DOHH2 (cell line): ENCODE results near the gene CRTC3.

Experiments used
- H3F3A ChIP-seq: fragments of 200-600 bp; sonication (generic), shearing (Covaris generic); 2 replicates; pipeline ENCODE4 v1.6.0; 2016; ENCODE audit warnings: antibody characterized with exemption, mild to moderate bottlenecking; ENCODE audit not compliant: control insufficient read depth, insufficient read depth
- H3K27ac ChIP-seq: fragments of 200-600 bp; sonication (generic); 2 replicates; pipeline ENCODE4 v1.5.1; 2014; ENCODE audit warnings: low read depth, mild to moderate bottlenecking, low read length, moderate library complexity
- H3K27me3 ChIP-seq: fragments of 200-600 bp; sonication (generic); 2 replicates; pipeline ENCODE4 v1.6.1; 2014; ENCODE audit warnings: mild to moderate bottlenecking, low read length, mixed read lengths; ENCODE audit not compliant: control insufficient read depth
- H3K36me3 ChIP-seq: fragments of 200-600 bp; sonication (generic); 2 replicates; pipeline ENCODE4 v1.6.1; 2014; ENCODE audit warnings: mild to moderate bottlenecking, low read length, moderate library complexity, mixed read lengths; ENCODE audit not compliant: control insufficient read depth
- H3K4me1 ChIP-seq: fragments of 200-600 bp; sonication (generic); 2 replicates; pipeline ENCODE4 v1.6.1; 2014; ENCODE audit warnings: mild to moderate bottlenecking, low read length, mixed read lengths; ENCODE audit not compliant: control insufficient read depth
- H3K4me2 ChIP-seq: fragments of 200-600 bp; sonication (generic); 2 replicates; pipeline ENCODE4 v1.6.0; 2014; ENCODE audit warnings: mild to moderate bottlenecking, low read length, moderate library complexity
- H3K4me3 ChIP-seq: fragments of 200-600 bp; sonication (generic); 2 replicates; pipeline ENCODE4 v1.5.1; 2014; ENCODE audit warnings: mild to moderate bottlenecking, low read length, mixed read lengths
- H3K79me2 ChIP-seq: fragments of 200-600 bp; sonication (generic); 2 replicates; pipeline ENCODE4 v1.6.1; 2014; ENCODE audit warnings: mild to moderate bottlenecking, low read length, mixed read lengths; ENCODE audit not compliant: control insufficient read depth
- H3K9me2 ChIP-seq: fragments of 200-600 bp; sonication (generic); replicated peaks from 2 replicates; pipeline ENCODE4 v1.6.1; 2014; ENCODE audit warnings: mild to moderate bottlenecking, low read length, mixed read lengths; ENCODE audit not compliant: control insufficient read depth
- H3K9me3 ChIP-seq: fragments of 200-600 bp; sonication (generic); 2 replicates; pipeline ENCODE4 v1.6.1; 2014; ENCODE audit warnings: antibody characterized with exemption, low read length, mixed read lengths; ENCODE audit not compliant: control insufficient read depth, insufficient read depth
- H4K20me1 ChIP-seq: fragments of 200-600 bp; sonication (generic); 2 replicates; pipeline ENCODE4 v1.6.0; 2014; ENCODE audit warnings: low read depth, mild to moderate bottlenecking, antibody characterized with exemption, low read length, moderate library complexity; ENCODE audit not compliant: control insufficient read depth, insufficient read depth
- EZH2phosphoT487 ChIP-seq: fragments of 200-600 bp; sonication (generic); IDR thresholded peaks from 2 replicates; pipeline ENCODE4 v1.6.1; 2017; ENCODE audit warnings: borderline replicate concordance, mild to moderate bottlenecking, antibody characterized with exemption, low read length, moderate library complexity, mixed read lengths
- TF ChIP-seq, protein P1 (sequence below): fragments of 200-600 bp; sonication (generic); IDR thresholded peaks from one replicate; pipeline ENCODE4 v1.5.1; 2014; ENCODE audit warnings: antibody characterized with exemption, mild to moderate bottlenecking, low read depth, low read length; ENCODE audit not compliant: poor library complexity, severe bottlenecking

Gene CRTC3

DNA sequence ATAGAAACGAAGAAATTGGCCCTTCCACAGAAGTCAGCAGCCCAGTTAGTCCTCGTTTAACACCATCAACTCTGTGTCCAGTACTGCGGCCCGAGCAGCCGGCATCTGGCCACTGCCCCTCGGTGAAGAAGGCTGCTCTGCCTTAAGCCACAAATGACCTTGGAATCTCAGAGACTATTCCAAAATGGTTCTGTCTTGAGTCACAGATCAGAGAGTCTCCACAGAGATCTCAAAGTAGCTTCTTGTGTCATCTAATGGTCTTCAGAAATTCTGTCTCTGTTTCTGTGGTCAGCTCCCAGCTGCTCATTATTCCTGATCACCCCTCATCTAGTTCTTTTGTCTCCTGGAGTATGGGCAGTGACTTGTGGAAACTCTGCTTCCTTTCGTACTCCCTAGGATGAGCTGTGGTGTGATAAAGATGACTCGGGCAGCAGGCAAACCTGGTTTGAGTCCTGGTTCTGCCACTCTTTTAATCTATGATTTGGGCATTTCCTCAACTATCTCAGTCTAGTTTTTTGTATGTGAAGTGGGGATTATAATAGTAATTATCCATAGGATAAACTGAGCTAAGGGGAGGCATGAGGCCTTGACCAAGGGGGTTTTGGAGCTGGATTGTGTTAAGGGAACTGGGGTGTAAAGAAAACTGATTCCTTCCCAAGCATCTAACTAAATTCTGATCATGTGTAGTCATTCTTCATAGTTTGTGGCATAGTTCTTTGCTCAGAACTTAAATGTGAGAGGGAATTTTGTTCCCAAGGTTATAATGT, 22.6 kb downstream of the CRTC3 start:
- no peak overlapping the region for H3K27ac ChIP-seq
- no peak overlapping the region for H3K4me3 ChIP-seq
- no peak overlapping the region for H3K4me2 ChIP-seq
- no peaks in the 10 kb centered on the region for H3K9me3 ChIP-seq
- no peak for TF ChIP-seq EZH2phosphoT487
- H3K27me3 ChIP-seq, result no peaks in the 10 kb centered on the region
- peaks cover 24% of the 10 kb centered on the region for H3K4me1 ChIP-seq
- peaks cover 3% of the 10 kb centered on the region for H3K36me3 ChIP-seq
- H3F3A ChIP-seq, result peaks cover 10% of the 10 kb centered on the region
- no peaks in the 10 kb centered on the region for H4K20me1 ChIP-seq
- H3K9me2 ChIP-seq, result no peaks in the 10 kb centered on the region
- H3K79me2 ChIP-seq, result peaks cover 6% of the 10 kb centered on the region

DNA sequence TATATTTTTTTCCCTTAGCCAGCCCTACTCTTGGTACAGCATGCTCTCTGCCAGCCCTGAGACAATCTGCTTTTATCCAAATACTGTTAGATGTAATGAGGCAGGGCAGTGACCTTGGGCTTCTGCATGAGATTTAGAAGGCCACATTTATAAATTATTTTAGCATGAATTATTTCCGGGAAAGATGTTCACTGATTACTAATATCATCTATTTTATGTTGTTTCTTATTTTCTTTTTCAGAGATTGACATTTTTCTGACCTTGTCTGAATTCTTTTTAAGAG, 23.1 kb downstream of the CRTC3 start:
- Histone ChIP-seq H3K4me3 (no peak overlapping the region), H4K20me1 (no peaks in the 10 kb centered on the region), H3K4me2 (no peak overlapping the region), H3K4me1 (peaks cover 24% of the 10 kb centered on the region), H3K79me2 (peaks cover 11% of the 10 kb centered on the region), H3K9me2 (no peaks in the 10 kb centered on the region), H3K36me3 (peaks cover 3% of the 10 kb centered on the region), H3K27ac (no peak overlapping the region), H3K9me3 (no peaks in the 10 kb centered on the region), H3F3A (peaks cover 10% of the 10 kb centered on the region), H3K27me3 (no peaks in the 10 kb centered on the region)
- TF ChIP-seq, protein P1, sequence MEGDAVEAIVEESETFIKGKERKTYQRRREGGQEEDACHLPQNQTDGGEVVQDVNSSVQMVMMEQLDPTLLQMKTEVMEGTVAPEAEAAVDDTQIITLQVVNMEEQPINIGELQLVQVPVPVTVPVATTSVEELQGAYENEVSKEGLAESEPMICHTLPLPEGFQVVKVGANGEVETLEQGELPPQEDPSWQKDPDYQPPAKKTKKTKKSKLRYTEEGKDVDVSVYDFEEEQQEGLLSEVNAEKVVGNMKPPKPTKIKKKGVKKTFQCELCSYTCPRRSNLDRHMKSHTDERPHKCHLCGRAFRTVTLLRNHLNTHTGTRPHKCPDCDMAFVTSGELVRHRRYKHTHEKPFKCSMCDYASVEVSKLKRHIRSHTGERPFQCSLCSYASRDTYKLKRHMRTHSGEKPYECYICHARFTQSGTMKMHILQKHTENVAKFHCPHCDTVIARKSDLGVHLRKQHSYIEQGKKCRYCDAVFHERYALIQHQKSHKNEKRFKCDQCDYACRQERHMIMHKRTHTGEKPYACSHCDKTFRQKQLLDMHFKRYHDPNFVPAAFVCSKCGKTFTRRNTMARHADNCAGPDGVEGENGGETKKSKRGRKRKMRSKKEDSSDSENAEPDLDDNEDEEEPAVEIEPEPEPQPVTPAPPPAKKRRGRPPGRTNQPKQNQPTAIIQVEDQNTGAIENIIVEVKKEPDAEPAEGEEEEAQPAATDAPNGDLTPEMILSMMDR, result no peak
- no peak for TF ChIP-seq EZH2phosphoT487

DNA sequence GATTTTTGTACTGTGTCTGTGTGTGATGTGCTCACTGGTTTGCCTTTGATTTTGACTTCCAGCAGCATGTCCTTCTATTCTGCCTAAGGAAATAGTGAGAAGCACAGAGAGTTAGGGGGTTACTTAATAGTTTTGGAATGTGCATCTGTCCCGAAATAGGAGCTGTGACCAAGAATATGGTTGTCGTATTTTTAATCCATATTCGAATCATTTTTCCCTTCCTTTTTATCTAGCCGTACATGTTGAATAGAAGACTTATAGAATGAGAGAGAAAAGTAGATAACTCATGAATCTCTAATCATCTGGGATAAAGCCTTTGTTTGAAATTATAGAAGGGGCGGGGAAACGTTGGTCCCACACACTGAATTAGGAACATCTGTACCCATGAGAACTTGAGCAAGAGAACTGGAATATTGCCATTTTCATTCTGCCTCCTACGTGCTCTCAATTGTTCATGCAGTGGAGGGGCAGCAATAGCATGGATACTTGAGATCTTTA, 23.6 kb downstream of the CRTC3 start:
- Histone ChIP-seq H3F3A (peaks cover 10% of the 10 kb centered on the region), H3K4me1 (peaks cover 24% of the 10 kb centered on the region), H3K27ac (no peak overlapping the region), H3K9me3 (no peaks in the 10 kb centered on the region), H3K4me2 (no peak overlapping the region), H3K36me3 (peaks cover 3% of the 10 kb centered on the region), H3K9me2 (no peaks in the 10 kb centered on the region), H3K79me2 (peaks cover 11% of the 10 kb centered on the region), H4K20me1 (no peaks in the 10 kb centered on the region), H3K27me3 (no peaks in the 10 kb centered on the region), H3K4me3 (no peak overlapping the region)
- TF ChIP-seq, protein P1, result no peak

DNA sequence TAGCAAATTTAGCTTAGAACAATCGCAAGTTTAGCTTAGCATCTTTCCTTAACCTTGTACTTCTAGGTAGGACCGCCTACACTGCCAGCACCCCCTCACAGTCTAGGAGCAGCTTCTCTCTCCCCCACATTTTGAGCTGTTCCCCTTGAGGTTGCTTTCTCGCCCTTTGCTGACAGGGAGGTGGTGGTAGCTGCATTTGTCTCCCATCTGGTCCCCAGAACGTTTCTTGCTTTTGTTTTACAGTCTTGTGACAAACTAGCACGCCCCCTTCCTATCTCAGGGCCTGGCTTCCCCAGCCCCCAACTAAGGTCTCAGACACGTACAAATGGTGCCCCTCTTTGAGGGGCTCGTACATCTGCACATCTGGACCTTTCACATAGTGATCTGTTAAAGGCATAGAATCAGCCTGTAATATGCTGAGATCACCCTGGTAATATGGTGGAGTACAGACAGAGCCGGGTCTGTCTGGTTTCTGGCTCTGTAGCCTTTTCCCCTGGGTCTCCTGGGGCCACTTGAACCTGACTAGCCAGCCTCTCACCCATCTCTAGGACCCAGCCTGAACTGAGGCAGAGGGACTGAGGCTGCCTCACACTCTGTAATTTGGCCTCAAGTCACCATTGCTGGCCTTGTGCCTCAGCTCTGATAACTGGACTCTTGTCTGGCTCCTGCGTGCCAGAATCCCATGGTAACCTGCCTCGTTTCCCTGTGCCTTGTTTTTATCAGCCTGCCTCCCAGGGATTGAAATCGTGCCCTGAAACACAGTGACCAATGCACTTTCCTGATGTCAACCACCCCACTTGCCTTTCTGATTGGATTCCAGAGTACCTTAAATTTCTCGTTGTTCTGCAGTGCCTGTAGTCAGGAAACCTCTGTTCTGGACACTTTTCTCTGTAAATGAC, 27.7 kb downstream of the CRTC3 start:
- Histone ChIP-seq H3K27me3 (no peaks in the 10 kb centered on the region), H3K9me2 (no peaks in the 10 kb centered on the region), H4K20me1 (no peaks in the 10 kb centered on the region), H3K4me3 (no peak overlapping the region), H3K9me3 (no peaks in the 10 kb centered on the region), H3K36me3 (no peaks in the 10 kb centered on the region), H3K4me1 (peaks cover 7% of the 10 kb centered on the region), H3K79me2 (peaks cover 10% of the 10 kb centered on the region), H3F3A (no peaks in the 10 kb centered on the region), H3K27ac (no peak overlapping the region), H3K4me2 (no peak overlapping the region)
- TF ChIP-seq, protein P1, result no peak
- no peak for TF ChIP-seq EZH2phosphoT487
